ENCODE data around the gene CST7.

Gene CST7

GRCh38 chr20:24970030-24970553 is 21.0 kb downstream of the CST7 start:
- Histone ChIP-seq H3K27ac (no peak overlapping the region), H3K9me3 (no peaks in the 10 kb centered on the region), H3K27me3 (no peaks in the 10 kb centered on the region), H3K4me1 (no peaks in the 10 kb centered on the region), H3K36me3 (peaks cover 63 to 89% (median 86%) of the 10 kb centered on the region in 3 donors), H3K4me3 (no peak overlapping the region)
- intact Hi-C loops (cut with DNase I; ENCODE audit: low total_unique reads), result no loop called here
- TF ChIP-seq CTCF (IDR thresholded peaks at IDR 0.05), result no peak
- DNase-seq, result no peak

GRCh38 chr20:24970754-24971153 is 21.7 kb downstream of the CST7 start:
- intact Hi-C loops (cut with DNase I; ENCODE audit: low total_unique reads), result no loop called here
- no peak for TF ChIP-seq CTCF (IDR thresholded peaks at IDR 0.05)
- Histone ChIP-seq H3K4me1 (no peaks in the 10 kb centered on the region), H3K27me3 (no peaks in the 10 kb centered on the region), H3K4me3 (no peak overlapping the region), H3K9me3 (no peaks in the 10 kb centered on the region), H3K36me3 (peaks cover 67 to 83% (median 80%) of the 10 kb centered on the region in 3 donors), H3K27ac (no peak overlapping the region)
- DNase-seq, result peak in 1 of 2 donors; percentile 51

- no peaks in the 10 kb centered on the region for H3K27me3 ChIP-seq
- no peak overlapping the region for H3K4me3 ChIP-seq
- peak in 1 of 2 donors; percentile 28 for DNase-seq
- TF ChIP-seq CTCF (IDR thresholded peaks at IDR 0.05), result no peak
- no peaks in the 10 kb centered on the region for H3K4me1 ChIP-seq
- intact Hi-C loops (cut with DNase I; ENCODE audit: low total_unique reads), result no loop called here
- H3K27ac ChIP-seq, result no peak overlapping the region
- H3K9me3 ChIP-seq, result no peaks in the 10 kb centered on the region
- H3K36me3 ChIP-seq, result peaks cover 69 to 79% (median 76%) of the 10 kb centered on the region in 3 donors
These were observed 22.5 kb downstream of the CST7 start for GRCh38 chr20:24971376-24972101.

- no peaks in the 10 kb centered on the region for H3K4me1 ChIP-seq
- no peak for DNase-seq
- no peak overlapping the region for H3K27ac ChIP-seq
- H3K4me3 ChIP-seq, result no peak overlapping the region
- intact Hi-C loops (cut with DNase I; ENCODE audit: low total_unique reads), result no loop called here
- peaks cover 72 to 79% (median 77%) of the 10 kb centered on the region in 3 donors for H3K36me3 ChIP-seq
- no peak for TF ChIP-seq CTCF (IDR thresholded peaks at IDR 0.05)
- H3K9me3 ChIP-seq, result no peaks in the 10 kb centered on the region
- no peaks in the 10 kb centered on the region for H3K27me3 ChIP-seq
These were observed 23.3 kb downstream of the CST7 start for GRCh38 chr20:24972341-24972740.

GRCh38 chr20:24977336-24977735 is 28.3 kb downstream of the CST7 start:
- no peaks in the 10 kb centered on the region for H3K9me3 ChIP-seq
- intact Hi-C loops (cut with DNase I; ENCODE audit: low total_unique reads), result no loop called here
- H3K27ac ChIP-seq, result no peak overlapping the region
- H3K27me3 ChIP-seq, result no peaks in the 10 kb centered on the region
- TF ChIP-seq CTCF (IDR thresholded peaks at IDR 0.05), result no peak
- H3K4me3 ChIP-seq, result no peak overlapping the region
- DNase-seq, result no peak
- peaks cover 56 to 69% (median 61%) of the 10 kb centered on the region in 3 donors for H3K36me3 ChIP-seq
- no peaks in the 10 kb centered on the region for H3K4me1 ChIP-seq

Data from tibial artery (tissue), 4 donors.